ENCODE results near the gene AOPEP. TPM values are rescaled to one million over a fixed set of nuclear protein-coding genes. Genes with fewer than 3 reads are reported as not detected.

Gene AOPEP
- total RNA-seq, 1 experiment from 2014 or later: 14.4 TPM

- Mint-ChIP-seq H3K4me1 (no peaks in the 10 kb centered on the region), H3K4me3 (no peak overlapping the region), H3K9me3 (no peaks in the 10 kb centered on the region), H3K27ac (no peak overlapping the region), H3K27me3 (ENCODE audit: low read depth) (no peaks in the 10 kb centered on the region), H3K36me3 (peaks cover 2% of the 10 kb centered on the region; the same call in 1 of the 2 replicates)
- ChIA-PET POLR2A (no interaction called here), CTCF (no interaction called here)
- ATAC-seq: no peak; the same call in 1 of the 2 replicates
- TF ChIP-seq ZNF263 (CRISPR knock-in tag; IDR thresholded peaks at IDR 0.05; ENCODE audit: low read depth) (no peak), STAT6 (CRISPR knock-in tag; conservative IDR thresholded peaks at IDR 0.05; ENCODE audit: low read depth) (no peak), ZNF396 (CRISPR knock-in tag; IDR thresholded peaks at IDR 0.05; ENCODE audit: borderline replicate concordance) (no peak), IRF2 (CRISPR knock-in tag; IDR thresholded peaks at IDR 0.05; ENCODE audit: borderline replicate concordance, low read depth) (no peak), ZNF423 (CRISPR knock-in tag; IDR thresholded peaks at IDR 0.05) (no peak), ETV6 (CRISPR knock-in tag; IDR thresholded peaks at IDR 0.05) (no peak), ZMAT4 (CRISPR knock-in tag; IDR thresholded peaks at IDR 0.05) (no peak), CTCF (IDR thresholded peaks at IDR 0.05) (no peak), TEAD1 (CRISPR knock-in tag; IDR thresholded peaks at IDR 0.05) (no peak), RELA (CRISPR knock-in tag; IDR thresholded peaks at IDR 0.05; ENCODE audit: borderline replicate concordance) (no peak), ARID4B (CRISPR knock-in tag; IDR thresholded peaks at IDR 0.05; ENCODE audit: borderline replicate concordance) (no peak), MAX (CRISPR knock-in tag; IDR thresholded peaks at IDR 0.05) (no peak), GABPB1 (CRISPR knock-in tag; IDR thresholded peaks at IDR 0.05) (no peak), FOXP4 (CRISPR knock-in tag; IDR thresholded peaks at IDR 0.05) (no peak), AFF4 (CRISPR knock-in tag; IDR thresholded peaks at IDR 0.05; ENCODE audit: borderline replicate concordance) (no peak), SMAD4 (CRISPR knock-in tag; IDR thresholded peaks at IDR 0.05) (no peak), E2F4 (CRISPR knock-in tag; IDR thresholded peaks at IDR 0.05; ENCODE audit: borderline replicate concordance, low read depth) (no peak)
- no peak for DNase-seq (ENCODE audit: low spot score)
Observed at GRCh38 chr9:95018099-95018936, 291.8 kb downstream of the AOPEP start.

Measured in WTC11 (cell line).